ENCODE results near the gene MYOM3. TPM values are rescaled to one million over a fixed set of nuclear protein-coding genes. Genes with fewer than 3 reads are reported as not detected.

The MYOM3 gene
- total and polyA plus RNA-seq, 2 of the 4 experiments (the other 2 are of a cell fraction): 0.03 TPM; not detected in 1

- H4K5ac ChIP-seq (ENCODE audit: low read depth, low read length): no peak overlapping the region
- H3K9me1 ChIP-seq (ENCODE audit: insufficient read depth, low read length): no peaks in the 10 kb centered on the region
- no peak overlapping the region for H2AFZ ChIP-seq (replicated peaks; ENCODE audit: low read length, poor library complexity)
- TF ChIP-seq RFX5 (IDR thresholded peaks at IDR 0.05; ENCODE audit: low read depth, low read length) (no peak), MXI1 (IDR thresholded peaks at IDR 0.05; ENCODE audit: borderline replicate concordance, low read depth, low read length) (no peak), FOS (IDR thresholded peaks at IDR 0.05; ENCODE audit: low read depth, low read length) (no peak), BHLHE40 (IDR thresholded peaks at IDR 0.05; ENCODE audit: low read depth, low read length) (no peak), ELK1 (IDR thresholded peaks at IDR 0.05; ENCODE audit: borderline replicate concordance, low read depth, low read length) (no peak), MAZ (IDR thresholded peaks at IDR 0.05; ENCODE audit: borderline replicate concordance, low read depth, low read length) (no peak), RCOR1 (IDR thresholded peaks at IDR 0.05; ENCODE audit: insufficient replicate concordance, low read length) (no peak), CHD1 (IDR thresholded peaks at IDR 0.05; ENCODE audit: low read depth, low read length) (no peak), CEBPB (IDR thresholded peaks at IDR 0.05; ENCODE audit: low read depth, low read length) (no peak), RAD21 (IDR thresholded peaks at IDR 0.05; ENCODE audit: low read length) (no peak), POLR2A (IDR thresholded peaks at IDR 0.05; ENCODE audit: low read depth, low read length) (no peak), NFE2L2 (IDR thresholded peaks at IDR 0.05; ENCODE audit: low read depth, low read length) (no peak), USF2 (IDR thresholded peaks at IDR 0.05; ENCODE audit: low read depth, low read length) (no peak), MAFK (IDR thresholded peaks at IDR 0.05; ENCODE audit: low read depth, low read length) (no peak), SMC3 (IDR thresholded peaks at IDR 0.05; ENCODE audit: low read depth, low read length) (no peak)
- intact Hi-C loops (cut with micrococcal nuclease) (no loop called here), in situ Hi-C loops (cut with MboI; ENCODE audit: low sequenced_read_pairs) (no loop called here), dilution Hi-C loops (cut with HindIII; ENCODE audit: low sequenced_read_pairs, unreplicated experiment) (no loop called here)
- no TSS peak for BruUV-seq (replicated peaks)
- peaks cover 37% of the 10 kb centered on the region for H3K27me3 ChIP-seq (ENCODE audit: control insufficient read depth, insufficient read depth, low read length)
- H3K23ac ChIP-seq (ENCODE audit: low read depth, low read length): no peak overlapping the region
- ATAC-seq (ENCODE audit: low read depth) (no peak), DNase-seq (no peak)
- H3K9me3 ChIP-seq (ENCODE audit: control insufficient read depth, insufficient read depth, low read length): no peaks in the 10 kb centered on the region; the same call in none of the 2 replicates
- ChIA-PET CTCF (no interaction called here), POLR2A (ENCODE audit: unreplicated experiment) (no interaction called here)
- no peak overlapping the region for H3K56ac ChIP-seq (ENCODE audit: extremely low read depth, insufficient read depth, low read length)
- WGBS, 2 experiments (ENCODE audit: extremely low coverage in 2 of 2, insufficient read length in 1 of 2): no CpG with 5 or more reads among the region's 2 CpGs
- H3K9ac ChIP-seq (ENCODE audit: low read depth, low read length): no peak overlapping the region
- H2BK5ac ChIP-seq (ENCODE audit: low read depth, low read length, poor library complexity, severe bottlenecking): no peak overlapping the region
- H3K4me2 ChIP-seq (ENCODE audit: low read depth, low read length): no peak overlapping the region
- H3K79me1 ChIP-seq (ENCODE audit: low read depth in 1 of 2, low read length in 2 of 2): no peaks in the 10 kb centered on the region
- H3K4me3 ChIP-seq (ENCODE audit: insufficient read depth, low read depth, low read length): no peak overlapping the region
- H3K4ac ChIP-seq (ENCODE audit: low read depth, low read length): no peak overlapping the region
- H2BK120ac ChIP-seq (ENCODE audit: low read depth, low read length): no peak overlapping the region
- peaks cover under 1% of the 10 kb centered on the region; the same call in 1 of the 2 replicates for H3K4me1 ChIP-seq (ENCODE audit: control insufficient read depth, insufficient read depth, low read length)
- H4K8ac ChIP-seq (ENCODE audit: low read depth in 2 of 2, low read length in 2 of 2): no peak overlapping the region
- no peak overlapping the region for H3K14ac ChIP-seq (replicated peaks; ENCODE audit: low read depth, low read length)
- H3K18ac ChIP-seq (ENCODE audit: low read depth, low read length): no peak overlapping the region
- H2BK20ac ChIP-seq (ENCODE audit: low read depth, low read length): no peak overlapping the region
- no peak overlapping the region for H3K27ac ChIP-seq (ENCODE audit: insufficient read depth, low read length)
- H3K36me3 ChIP-seq (ENCODE audit: control insufficient read depth, insufficient read depth, low read length): no peaks in the 10 kb centered on the region
- no peak overlapping the region for H2AK9ac ChIP-seq (replicated peaks; ENCODE audit: low read depth, low read length, poor library complexity)
- H2AK5ac ChIP-seq (ENCODE audit: low read depth, low read length): no peak overlapping the region
- no peak overlapping the region for H2BK15ac ChIP-seq (ENCODE audit: low read depth, low read length)
- H4K91ac ChIP-seq (ENCODE audit: insufficient read depth, low read depth, low read length): no peak overlapping the region
- H4K20me1 ChIP-seq (ENCODE audit: insufficient read depth, low read length): no peaks in the 10 kb centered on the region
These were observed 13.0 kb upstream of the MYOM3 start for GRCh38 chr1:24124980-24125379.
